ENCODE measurements around the gene VPS16. TPM values are rescaled to one million over a fixed set of nuclear protein-coding genes. Genes with fewer than 3 reads are reported as not detected.
A peak's percentile ranks its signal among the peaks of the same experiment; 100 is the strongest.

The VPS16 gene
- total RNA-seq, 1 donor from 2014 or later = 24.9 TPM

GRCh38 chr20:2838847-2839671 is 1.5 kb upstream of the VPS16 start:
- peaks cover 35% of the 10 kb centered on the region for H3K36me3 Mint-ChIP-seq (ENCODE audit: low read depth, unreplicated experiment)
- FAIRE-seq = no peak

GRCh38 chr20:2839732-2840137 is 810 bp upstream of the VPS16 start:
- FAIRE-seq = no peak
- Histone ChIP-seq H3K9me3 (ENCODE audit: insufficient read depth, low read depth, low read length) (no peaks in the 10 kb centered on the region), H3K27ac (ENCODE audit: low read depth, low read length) (no peak overlapping the region), H3K27me3 (ENCODE audit: insufficient read depth, low read length) (no peaks in the 10 kb centered on the region), H3K4me1 (ENCODE audit: insufficient read depth, low read length) (peaks cover 9% of the 10 kb centered on the region), H3K4me2 (ENCODE audit: low read length) (peak overlapping the region; percentile 85), H3K4me3 (ENCODE audit: insufficient read depth, low read depth, low read length) (peak overlapping the region; percentile 83), H3K79me2 (ENCODE audit: insufficient read depth, low read length) (peaks cover 15% of the 10 kb centered on the region), H3K9ac (ENCODE audit: low read length) (no peak overlapping the region), H4K20me1 (ENCODE audit: insufficient read depth, low read length) (peaks cover 3% of the 10 kb centered on the region), H2AFZ (ENCODE audit: low read depth, low read length) (peak overlapping the region; percentile 100), H3K36me3 (ENCODE audit: insufficient read depth, low read length) (peaks cover 2% of the 10 kb centered on the region)
- Mint-ChIP-seq H3K36me3 (ENCODE audit: low read depth, unreplicated experiment) (peaks cover 30% of the 10 kb centered on the region), H3K27ac (ENCODE audit: unreplicated experiment) (peak overlapping the region; percentile 21), H3K27me3 (ENCODE audit: low read depth, unreplicated experiment) (no peaks in the 10 kb centered on the region), H3K9me3 (ENCODE audit: unreplicated experiment) (no peaks in the 10 kb centered on the region), H3K4me3 (ENCODE audit: unreplicated experiment) (peak overlapping the region; percentile 77), H3K4me1 (ENCODE audit: low read depth, unreplicated experiment) (peaks cover 3% of the 10 kb centered on the region)
- DNase-seq (ENCODE audit: low read depth) = no peak
- no peak for TF ChIP-seq EZH2 (IDR thresholded peaks at IDR 0.05; ENCODE audit: insufficient read depth, low read length)
- no peak for TF ChIP-seq CTCF (IDR thresholded peaks at IDR 0.05; ENCODE audit: insufficient read depth, low read depth, low read length)

More at GRCh38 chr20:2838847-2839671, 1.5 kb upstream of the VPS16 start:
- Mint-ChIP-seq H3K4me3 (ENCODE audit: unreplicated experiment) (peak overlapping the region; percentile 77), H3K4me1 (ENCODE audit: low read depth, unreplicated experiment) (peaks cover 3% of the 10 kb centered on the region), H3K27ac (ENCODE audit: unreplicated experiment) (peak overlapping the region; percentile 21), H3K27me3 (ENCODE audit: low read depth, unreplicated experiment) (no peaks in the 10 kb centered on the region), H3K9me3 (ENCODE audit: unreplicated experiment) (no peaks in the 10 kb centered on the region)
- Histone ChIP-seq H3K4me1 (ENCODE audit: insufficient read depth, low read length) (peaks cover 9% of the 10 kb centered on the region), H3K79me2 (ENCODE audit: insufficient read depth, low read length) (peaks cover 15% of the 10 kb centered on the region), H3K9me3 (ENCODE audit: insufficient read depth, low read depth, low read length) (no peaks in the 10 kb centered on the region), H4K20me1 (ENCODE audit: insufficient read depth, low read length) (no peaks in the 10 kb centered on the region), H3K9ac (ENCODE audit: low read length) (no peak overlapping the region), H2AFZ (ENCODE audit: low read depth, low read length) (no peak overlapping the region), H3K4me3 (ENCODE audit: insufficient read depth, low read depth, low read length) (no peak overlapping the region), H3K36me3 (ENCODE audit: insufficient read depth, low read length) (peaks cover 2% of the 10 kb centered on the region), H3K4me2 (ENCODE audit: low read length) (peak overlapping the region; percentile 85), H3K27me3 (ENCODE audit: insufficient read depth, low read length) (no peaks in the 10 kb centered on the region), H3K27ac (ENCODE audit: low read depth, low read length) (no peak overlapping the region)
- no peak for DNase-seq (ENCODE audit: low read depth)
- no peak for TF ChIP-seq EZH2 (IDR thresholded peaks at IDR 0.05; ENCODE audit: insufficient read depth, low read length)

GRCh38 chr20:2840967-2841531 is 504 bp downstream of the VPS16 start:
- Mint-ChIP-seq H3K36me3 (ENCODE audit: low read depth, unreplicated experiment) (peaks cover 24% of the 10 kb centered on the region), H3K9me3 (ENCODE audit: unreplicated experiment) (no peaks in the 10 kb centered on the region), H3K4me3 (ENCODE audit: unreplicated experiment) (peak overlapping the region; percentile 89), H3K4me1 (ENCODE audit: low read depth, unreplicated experiment) (peaks cover 3% of the 10 kb centered on the region), H3K27me3 (ENCODE audit: low read depth, unreplicated experiment) (no peaks in the 10 kb centered on the region), H3K27ac (ENCODE audit: unreplicated experiment) (no peak overlapping the region)
- Histone ChIP-seq H3K79me2 (ENCODE audit: insufficient read depth, low read length) (peaks cover 15% of the 10 kb centered on the region), H3K36me3 (ENCODE audit: insufficient read depth, low read length) (peaks cover 2% of the 10 kb centered on the region), H3K27ac (ENCODE audit: low read depth, low read length) (peak overlapping the region; percentile 17), H3K9ac (ENCODE audit: low read length) (peak overlapping the region; percentile 86), H3K27me3 (ENCODE audit: insufficient read depth, low read length) (no peaks in the 10 kb centered on the region), H3K4me2 (ENCODE audit: low read length) (peak overlapping the region; percentile 85), H3K4me1 (ENCODE audit: insufficient read depth, low read length) (peaks cover 9% of the 10 kb centered on the region), H3K9me3 (ENCODE audit: insufficient read depth, low read depth, low read length) (no peaks in the 10 kb centered on the region), H3K4me3 (ENCODE audit: insufficient read depth, low read depth, low read length) (peak overlapping the region; percentile 83), H4K20me1 (ENCODE audit: insufficient read depth, low read length) (peaks cover 6% of the 10 kb centered on the region), H2AFZ (ENCODE audit: low read depth, low read length) (peak overlapping the region; percentile 100)
- FAIRE-seq (no peak), DNase-seq (ENCODE audit: low read depth) (peak; percentile 63)
- no peak for TF ChIP-seq CTCF (IDR thresholded peaks at IDR 0.05; ENCODE audit: insufficient read depth, low read depth, low read length)

Data from astrocyte (in vitro differentiated cells and primary cell).